ENCODE data around the gene CELF3.

DNA sequence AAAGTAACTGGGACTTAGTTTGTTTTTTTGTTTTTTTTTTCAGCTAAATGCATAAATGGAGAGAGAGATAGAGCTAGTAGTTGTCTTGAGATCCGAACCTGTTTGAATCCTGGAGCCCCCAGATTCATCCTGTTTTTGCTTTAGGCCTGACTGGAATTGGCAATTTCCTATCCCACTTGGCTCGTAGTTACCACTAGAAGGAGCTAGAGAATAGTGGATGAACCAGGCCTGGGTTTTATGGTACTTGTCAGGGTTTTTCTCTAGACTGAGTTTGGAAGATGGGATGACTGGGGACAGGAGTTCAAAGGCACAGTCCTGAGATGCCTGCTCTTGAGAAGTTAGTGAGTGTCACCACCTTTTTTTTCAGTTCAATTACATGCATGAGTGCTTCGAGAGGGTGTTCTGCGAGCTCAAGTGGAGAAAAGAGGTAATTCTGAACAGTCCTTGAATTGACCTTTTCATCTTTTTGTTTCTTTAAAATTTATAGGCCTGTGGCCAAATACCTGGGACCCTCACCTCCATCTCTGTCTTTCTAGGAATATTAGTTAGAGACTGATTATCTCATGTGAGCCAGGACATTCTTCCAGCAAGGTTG is 23.4 kb downstream of the CELF3 start:
- TF ChIP-seq, protein P1, sequence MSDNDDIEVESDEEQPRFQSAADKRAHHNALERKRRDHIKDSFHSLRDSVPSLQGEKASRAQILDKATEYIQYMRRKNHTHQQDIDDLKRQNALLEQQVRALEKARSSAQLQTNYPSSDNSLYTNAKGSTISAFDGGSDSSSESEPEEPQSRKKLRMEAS (IDR thresholded peaks at IDR 0.05): no peak
- no peak for TF ChIP-seq TAF1 (IDR thresholded peaks at IDR 0.05; ENCODE audit: low read depth)
- TF ChIP-seq EP300 (IDR thresholded peaks at IDR 0.05; ENCODE audit: borderline replicate concordance): no peak
- TF ChIP-seq FOXM1 (IDR thresholded peaks at IDR 0.05; ENCODE audit: borderline replicate concordance, low read depth): no peak
- no peak for TF ChIP-seq TEAD4 (IDR thresholded peaks at IDR 0.05)
- TF ChIP-seq CREB1 (IDR thresholded peaks at IDR 0.05; ENCODE audit: low read depth): no peak
- TF ChIP-seq, protein P2, sequence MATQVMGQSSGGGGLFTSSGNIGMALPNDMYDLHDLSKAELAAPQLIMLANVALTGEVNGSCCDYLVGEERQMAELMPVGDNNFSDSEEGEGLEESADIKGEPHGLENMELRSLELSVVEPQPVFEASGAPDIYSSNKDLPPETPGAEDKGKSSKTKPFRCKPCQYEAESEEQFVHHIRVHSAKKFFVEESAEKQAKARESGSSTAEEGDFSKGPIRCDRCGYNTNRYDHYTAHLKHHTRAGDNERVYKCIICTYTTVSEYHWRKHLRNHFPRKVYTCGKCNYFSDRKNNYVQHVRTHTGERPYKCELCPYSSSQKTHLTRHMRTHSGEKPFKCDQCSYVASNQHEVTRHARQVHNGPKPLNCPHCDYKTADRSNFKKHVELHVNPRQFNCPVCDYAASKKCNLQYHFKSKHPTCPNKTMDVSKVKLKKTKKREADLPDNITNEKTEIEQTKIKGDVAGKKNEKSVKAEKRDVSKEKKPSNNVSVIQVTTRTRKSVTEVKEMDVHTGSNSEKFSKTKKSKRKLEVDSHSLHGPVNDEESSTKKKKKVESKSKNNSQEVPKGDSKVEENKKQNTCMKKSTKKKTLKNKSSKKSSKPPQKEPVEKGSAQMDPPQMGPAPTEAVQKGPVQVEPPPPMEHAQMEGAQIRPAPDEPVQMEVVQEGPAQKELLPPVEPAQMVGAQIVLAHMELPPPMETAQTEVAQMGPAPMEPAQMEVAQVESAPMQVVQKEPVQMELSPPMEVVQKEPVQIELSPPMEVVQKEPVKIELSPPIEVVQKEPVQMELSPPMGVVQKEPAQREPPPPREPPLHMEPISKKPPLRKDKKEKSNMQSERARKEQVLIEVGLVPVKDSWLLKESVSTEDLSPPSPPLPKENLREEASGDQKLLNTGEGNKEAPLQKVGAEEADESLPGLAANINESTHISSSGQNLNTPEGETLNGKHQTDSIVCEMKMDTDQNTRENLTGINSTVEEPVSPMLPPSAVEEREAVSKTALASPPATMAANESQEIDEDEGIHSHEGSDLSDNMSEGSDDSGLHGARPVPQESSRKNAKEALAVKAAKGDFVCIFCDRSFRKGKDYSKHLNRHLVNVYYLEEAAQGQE (IDR thresholded peaks at IDR 0.05; ENCODE audit: low read depth): no peak
- TF ChIP-seq, protein P3, sequence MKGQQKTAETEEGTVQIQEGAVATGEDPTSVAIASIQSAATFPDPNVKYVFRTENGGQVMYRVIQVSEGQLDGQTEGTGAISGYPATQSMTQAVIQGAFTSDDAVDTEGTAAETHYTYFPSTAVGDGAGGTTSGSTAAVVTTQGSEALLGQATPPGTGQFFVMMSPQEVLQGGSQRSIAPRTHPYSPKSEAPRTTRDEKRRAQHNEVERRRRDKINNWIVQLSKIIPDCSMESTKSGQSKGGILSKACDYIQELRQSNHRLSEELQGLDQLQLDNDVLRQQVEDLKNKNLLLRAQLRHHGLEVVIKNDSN (IDR thresholded peaks at IDR 0.05): no peak
- no peak for TF ChIP-seq CEBPB (IDR thresholded peaks at IDR 0.05)
- TF ChIP-seq RAD21 (IDR thresholded peaks at IDR 0.05; ENCODE audit: low read depth): peak; percentile 84
- no peak for TF ChIP-seq NFIC (IDR thresholded peaks at IDR 0.05)
